Measurements from ENCODE around the gene TNNC2.

TNNC2 gene

GRCh38 chr20:45781391-45781931 lies 45.7 kb downstream of the TNNC2 start:
- peak; percentile 88 for DNase-seq (ENCODE audit: low read depth)

- DNase-seq (ENCODE audit: low read depth) = no peak
Observed at GRCh38 chr20:45780159-45780558, 47.0 kb downstream of the TNNC2 start.

GRCh38 chr20:45779011-45779915 lies 47.8 kb downstream of the TNNC2 start:
- peak; percentile 98 for DNase-seq (ENCODE audit: low read depth)

GRCh38 chr20:45776931-45777330 lies 50.2 kb downstream of the TNNC2 start:
- DNase-seq (ENCODE audit: low read depth) = no peak

- DNase-seq (ENCODE audit: low read depth) = no peak
Observed at GRCh38 chr20:45775411-45775810, 51.7 kb downstream of the TNNC2 start.

GRCh38 chr20:45774945-45775344 lies 52.2 kb downstream of the TNNC2 start:
- DNase-seq (ENCODE audit: low read depth) = no peak

All from HS-27A (cell line).